Hematopoietic multipotent progenitor cell treated with erythropoietin and hydrocortisone succinate and interleukin-3 and kit ligand, for 17 days (in vitro differentiated cells): ENCODE results near the gene PAK5.

Experiments
- DNase-seq: peaks from one replicate; pipeline ENCODE4 v3.0.0-alpha.2; 2015; ENCODE audit warnings: low spot score

Gene PAK5

DNA sequence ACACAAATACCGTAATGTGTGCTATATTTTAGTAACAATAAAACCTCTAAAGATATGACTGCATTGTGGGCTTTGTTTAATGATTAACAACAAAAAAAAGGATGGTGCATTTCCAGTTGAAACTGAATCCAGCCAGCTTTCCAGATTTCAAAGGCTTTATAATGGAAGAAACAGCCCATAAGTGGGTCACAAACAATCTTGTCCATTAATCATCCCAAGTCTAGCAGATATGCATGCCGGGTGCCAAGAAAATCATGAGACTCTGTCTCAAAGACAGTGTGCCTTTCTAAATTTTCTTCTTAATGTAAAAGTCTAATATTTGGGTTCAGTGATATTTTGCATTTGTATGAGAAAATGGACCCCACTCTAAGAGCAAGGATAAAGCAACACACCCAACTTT is 345.1 kb downstream of the PAK5 start:
- no peak for DNase-seq

- DNase-seq = no peak
Observed at GRCh38 chr20:9492067-9492466, 346.8 kb downstream of the PAK5 start.

GRCh38 chr20:9491324-9491723 is 347.6 kb downstream of the PAK5 start:
- no peak for DNase-seq

GRCh38 chr20:9490631-9491030 is 348.2 kb downstream of the PAK5 start:
- DNase-seq = no peak

- DNase-seq = no peak
Observed at GRCh38 chr20:9490161-9490560, 348.7 kb downstream of the PAK5 start.

DNA sequence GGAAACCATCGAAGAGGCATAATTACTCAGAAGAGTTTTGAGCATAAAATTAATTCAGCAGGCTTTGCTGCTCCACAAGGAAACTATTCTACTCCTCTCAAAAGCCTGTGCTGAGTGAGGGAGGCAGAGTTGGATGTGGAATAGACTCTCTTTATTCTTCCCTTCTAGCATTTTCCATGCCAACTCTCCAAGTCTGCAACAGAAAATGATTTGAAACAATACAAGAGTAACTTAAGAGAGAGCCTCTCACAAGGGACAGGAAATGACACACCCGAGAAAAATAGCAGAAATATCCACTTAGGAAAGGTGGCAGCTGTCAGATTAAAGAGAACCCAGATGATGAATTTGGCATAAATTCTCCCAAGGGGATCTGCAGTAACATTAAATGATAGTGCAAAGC is 350.8 kb downstream of the PAK5 start:
- no peak for DNase-seq
